NCI-H1105 treated with DMSO at 0.1 percent for 48 hours (cell line): ENCODE measurements around the gene CEACAM1.
"Not testable (repeated sequence)": the region's sequence is repeated elsewhere in the genome, so short reads cannot be mapped to it uniquely, and the experiment has no call there.

Source experiments
- DNase-seq: peaks from one replicate; lab custom pipeline; 2025; lab: John Stamatoyannopoulos, UW

CEACAM1 gene

GRCh38 chr19:42511340-42511739 is 16.9 kb downstream of the CEACAM1 start:
- no peak for DNase-seq

- no peak for DNase-seq
Measured at GRCh38 chr19:42508892-42509444, 19.3 kb downstream of the CEACAM1 start.

GRCh38 chr19:42505066-42505465 is 23.2 kb downstream of the CEACAM1 start:
- no peak for DNase-seq

GRCh38 chr19:42501733-42502132 is 26.5 kb downstream of the CEACAM1 start:
- DNase-seq, result no peak

- DNase-seq, result not testable (repeated sequence)
Measured at GRCh38 chr19:42501243-42501642, 27.0 kb downstream of the CEACAM1 start.

GRCh38 chr19:42498169-42498757 is 30.0 kb downstream of the CEACAM1 start:
- no peak for DNase-seq

GRCh38 chr19:42497492-42498168 is 30.7 kb downstream of the CEACAM1 start:
- DNase-seq, result no peak

- DNase-seq, result no peak
Measured at GRCh38 chr19:42496460-42497133, 31.7 kb downstream of the CEACAM1 start.

- DNase-seq, result no peak
Measured at GRCh38 chr19:42495663-42496062, 32.6 kb downstream of the CEACAM1 start.

GRCh38 chr19:42494321-42494720 is 34.0 kb downstream of the CEACAM1 start:
- no peak for DNase-seq

GRCh38 chr19:42488783-42489521 is 39.3 kb downstream of the CEACAM1 start:
- no peak for DNase-seq

GRCh38 chr19:42487798-42488178 is 40.5 kb downstream of the CEACAM1 start:
- no peak for DNase-seq

- no peak for DNase-seq
Measured at GRCh38 chr19:42487032-42487797, 41.1 kb downstream of the CEACAM1 start.

- not testable (repeated sequence) for DNase-seq
Measured at GRCh38 chr19:42485036-42485435, 43.2 kb downstream of the CEACAM1 start.

GRCh38 chr19:42480335-42481095 is 47.8 kb downstream of the CEACAM1 start:
- no peak for DNase-seq

- no peak for DNase-seq
Measured at GRCh38 chr19:42479736-42480135, 48.5 kb downstream of the CEACAM1 start.

GRCh38 chr19:42478765-42479311 is 49.4 kb downstream of the CEACAM1 start:
- DNase-seq, result no peak

GRCh38 chr19:42477933-42478332 is 50.3 kb downstream of the CEACAM1 start:
- DNase-seq, result no peak

GRCh38 chr19:42477117-42477516 is 51.2 kb downstream of the CEACAM1 start:
- no peak for DNase-seq

GRCh38 chr19:42475366-42475765 is 52.9 kb downstream of the CEACAM1 start:
- no peak for DNase-seq

GRCh38 chr19:42474743-42475142 is 53.5 kb downstream of the CEACAM1 start:
- no peak for DNase-seq
